ENCODE measurements around the gene PDGFD.

PDGFD gene

GRCh38 chr11:104146421-104146820 is 17.5 kb downstream of the PDGFD start:
- in situ Hi-C loops (cut with MboI; ENCODE audit: low sequenced_read_pairs) = no loop called here

- in situ Hi-C loops (cut with MboI; ENCODE audit: low sequenced_read_pairs) = no loop called here
Measured at GRCh38 chr11:104145062-104145461, 18.9 kb downstream of the PDGFD start.

GRCh38 chr11:104142698-104143097 is 21.2 kb downstream of the PDGFD start:
- in situ Hi-C loops (cut with MboI; ENCODE audit: low sequenced_read_pairs) = no loop called here

- in situ Hi-C loops (cut with MboI; ENCODE audit: low sequenced_read_pairs) = no loop called here
Measured at GRCh38 chr11:104136861-104137260, 27.1 kb downstream of the PDGFD start.

- in situ Hi-C loops (cut with MboI; ENCODE audit: low sequenced_read_pairs) = no loop called here
Measured at GRCh38 chr11:104134745-104135144, 29.2 kb downstream of the PDGFD start.

- in situ Hi-C loops (cut with MboI; ENCODE audit: low sequenced_read_pairs) = no loop called here
Measured at GRCh38 chr11:104130161-104130560, 33.8 kb downstream of the PDGFD start.

- in situ Hi-C loops (cut with MboI; ENCODE audit: low sequenced_read_pairs) = no loop called here
Measured at GRCh38 chr11:104129145-104129544, 34.8 kb downstream of the PDGFD start.

GRCh38 chr11:104127828-104128227 is 36.1 kb downstream of the PDGFD start:
- in situ Hi-C loops (cut with MboI; ENCODE audit: low sequenced_read_pairs) = no loop called here

GRCh38 chr11:104126464-104126863 is 37.5 kb downstream of the PDGFD start:
- in situ Hi-C loops (cut with MboI; ENCODE audit: low sequenced_read_pairs) = no loop called here

GRCh38 chr11:104124979-104125378 is 39.0 kb downstream of the PDGFD start:
- in situ Hi-C loops (cut with MboI; ENCODE audit: low sequenced_read_pairs) = no loop called here

- in situ Hi-C loops (cut with MboI; ENCODE audit: low sequenced_read_pairs) = no loop called here
Measured at GRCh38 chr11:104122836-104123235, 41.1 kb downstream of the PDGFD start.

- in situ Hi-C loops (cut with MboI; ENCODE audit: low sequenced_read_pairs) = no loop called here
Measured at GRCh38 chr11:104122011-104122635, 41.8 kb downstream of the PDGFD start.

GRCh38 chr11:104120493-104121137 is 43.3 kb downstream of the PDGFD start:
- in situ Hi-C loops (cut with MboI; ENCODE audit: low sequenced_read_pairs) = no loop called here

GRCh38 chr11:104118105-104118744 is 45.7 kb downstream of the PDGFD start:
- in situ Hi-C loops (cut with MboI; ENCODE audit: low sequenced_read_pairs) = no loop called here

GRCh38 chr11:104113541-104113940 is 50.4 kb downstream of the PDGFD start:
- in situ Hi-C loops (cut with MboI; ENCODE audit: low sequenced_read_pairs) = no loop called here

GRCh38 chr11:104106136-104106754 is 57.7 kb downstream of the PDGFD start:
- in situ Hi-C loops (cut with MboI; ENCODE audit: low sequenced_read_pairs) = no loop called here

- in situ Hi-C loops (cut with MboI; ENCODE audit: low sequenced_read_pairs) = no loop called here
Measured at GRCh38 chr11:104105155-104105554, 58.8 kb downstream of the PDGFD start.

- in situ Hi-C loops (cut with MboI; ENCODE audit: low sequenced_read_pairs) = no loop called here
Measured at GRCh38 chr11:104104664-104105063, 59.3 kb downstream of the PDGFD start.

- in situ Hi-C loops (cut with MboI; ENCODE audit: low sequenced_read_pairs) = no loop called here
Measured at GRCh38 chr11:104104201-104104600, 59.7 kb downstream of the PDGFD start.

GRCh38 chr11:104098555-104098954 is 65.4 kb downstream of the PDGFD start:
- in situ Hi-C loops (cut with MboI; ENCODE audit: low sequenced_read_pairs) = no loop called here

- in situ Hi-C loops (cut with MboI; ENCODE audit: low sequenced_read_pairs) = no loop called here
Measured at GRCh38 chr11:104098132-104098531, 65.8 kb downstream of the PDGFD start.

- in situ Hi-C loops (cut with MboI; ENCODE audit: low sequenced_read_pairs) = no loop called here
Measured at GRCh38 chr11:104096900-104097299, 67.0 kb downstream of the PDGFD start.

Measured in hTERT RPE-1 (cell line).